Vagina (tissue), 2 donors: Measurements from ENCODE around the gene GMPPB.

Experiments
- CTCF ChIP-seq, 3 experiments: fragments of 450-650 bp in 2 of 3; fragments of 200-600 bp in 1 of 3; sonication (generic) in 1 of 3; IDR thresholded peaks; one replicate each; pipeline ENCODE4 v1.5.1; 2017 to 2019; ENCODE audit warnings: antibody characterized with exemption in 3 of 3, mild to moderate bottlenecking in 2 of 3, moderate library complexity in 2 of 3
- POLR2A ChIP-seq, 2 donors: fragments of 450-650 bp; IDR thresholded peaks; one replicate each; pipeline ENCODE4 v1.6.1; 2017; ENCODE audit warnings: antibody characterized with exemption in 2 of 2, mild to moderate bottlenecking in 2 of 2, moderate library complexity in 2 of 2
- POLR2AphosphoS5 ChIP-seq, 2 donors: sonication (generic); formaldehyde crosslinking; IDR thresholded peaks; one replicate each; pipeline ENCODE4 v1.9.0; 2017; ENCODE audit warnings: antibody characterized with exemption in 2 of 2, mild to moderate bottlenecking in 2 of 2, low read depth in 1 of 2; ENCODE audit not compliant: insufficient read depth in 1 of 2

- TF ChIP-seq CTCF (IDR thresholded peaks at IDR 0.05) (no peak), POLR2AphosphoS5 (IDR thresholded peaks at IDR 0.05; ENCODE audit: insufficient read depth in 1 of 2, low read depth in 1 of 2) (no peak), POLR2A (IDR thresholded peaks at IDR 0.05) (no peak)
These were observed 49.0 kb upstream of the GMPPB start for GRCh38 chr3:49772703-49773102.
